ENCODE data around the gene REG4. TPM values are rescaled to one million over a fixed set of nuclear protein-coding genes. Genes with fewer than 3 reads are reported as not detected.

REG4 gene
- total RNA-seq, 2 experiments from 2014 or later: 0.62 to 0.67 TPM

DNA sequence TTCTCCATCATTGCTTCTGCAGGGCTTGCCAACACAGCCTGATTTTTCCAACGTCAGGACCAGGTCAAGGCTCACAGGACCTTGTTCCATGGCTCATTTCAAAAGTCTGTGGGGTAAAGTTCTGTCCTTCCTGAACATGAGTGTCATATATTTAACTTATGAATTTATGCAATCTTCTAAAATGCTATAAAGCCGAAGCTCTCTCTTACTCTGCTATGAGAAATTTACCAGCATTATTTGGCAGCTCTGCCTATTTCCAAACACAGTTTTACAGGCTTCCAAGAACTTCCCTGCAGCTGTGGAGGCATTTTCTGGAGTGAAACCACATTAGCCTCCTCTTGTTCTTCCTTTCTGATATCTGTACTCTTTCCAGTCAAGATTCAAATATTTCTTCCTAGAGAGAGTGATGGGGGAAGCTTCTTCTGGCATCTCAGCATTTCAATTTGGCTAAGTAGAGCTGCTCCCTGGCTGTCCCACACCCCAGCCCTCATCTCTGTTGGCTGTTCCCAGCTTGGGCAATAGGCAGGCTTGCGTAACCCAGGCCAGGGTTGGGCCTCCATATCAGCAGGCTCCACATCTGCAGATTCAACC is 27.0 kb downstream of the REG4 start:
- Mint-ChIP-seq H3K9me3 (no peaks in the 10 kb centered on the region), H3K4me1 (peaks cover 22% of the 10 kb centered on the region), H3K27me3 (peaks cover 54% of the 10 kb centered on the region), H3K4me3 (no peak overlapping the region), H3K36me3 (ENCODE audit: low read depth) (no peaks in the 10 kb centered on the region), H3K27ac (no peak overlapping the region)
- ChIA-PET POLR2A (no interaction called here), CTCF (interaction anchor here (1.1 kb wide), 1 partner anchor 10 kb away, joined by 4 read pairs; no protein-coding TSS in a partner anchor)
- no peak for DNase-seq

- CTCF ChIA-PET: interaction anchor here (1.1 to 1.4 kb wide), 2 partner anchors 9 to 25 kb away, joined by 4 read pairs; no protein-coding TSS in a partner anchor
- Mint-ChIP-seq H3K4me3 (no peak overlapping the region), H3K36me3 (ENCODE audit: low read depth) (no peaks in the 10 kb centered on the region), H3K4me1 (peaks cover 22% of the 10 kb centered on the region), H3K9me3 (no peaks in the 10 kb centered on the region), H3K27ac (no peak overlapping the region), H3K27me3 (peaks cover 51% of the 10 kb centered on the region)
- no peak for DNase-seq
- POLR2A ChIA-PET: no interaction called here
Measured at GRCh38 chr1:119783354-119784185, 27.7 kb downstream of the REG4 start.

GRCh38 chr1:119782631-119783325 is 28.5 kb downstream of the REG4 start:
- POLR2A ChIA-PET: no interaction called here
- peaks cover 22% of the 10 kb centered on the region for H3K4me1 Mint-ChIP-seq
- no peak overlapping the region for H3K4me3 Mint-ChIP-seq
- H3K9me3 Mint-ChIP-seq: no peaks in the 10 kb centered on the region
- H3K27me3 Mint-ChIP-seq: peaks cover 53% of the 10 kb centered on the region
- H3K27ac Mint-ChIP-seq: no peak overlapping the region
- no peak for DNase-seq
- CTCF ChIA-PET: interaction anchor here (0.7 to 1.4 kb wide), 2 partner anchors 19 to 26 kb away, joined by 3 to 4 read pairs; no protein-coding TSS in a partner anchor
- no peaks in the 10 kb centered on the region for H3K36me3 Mint-ChIP-seq (ENCODE audit: low read depth)

DNA sequence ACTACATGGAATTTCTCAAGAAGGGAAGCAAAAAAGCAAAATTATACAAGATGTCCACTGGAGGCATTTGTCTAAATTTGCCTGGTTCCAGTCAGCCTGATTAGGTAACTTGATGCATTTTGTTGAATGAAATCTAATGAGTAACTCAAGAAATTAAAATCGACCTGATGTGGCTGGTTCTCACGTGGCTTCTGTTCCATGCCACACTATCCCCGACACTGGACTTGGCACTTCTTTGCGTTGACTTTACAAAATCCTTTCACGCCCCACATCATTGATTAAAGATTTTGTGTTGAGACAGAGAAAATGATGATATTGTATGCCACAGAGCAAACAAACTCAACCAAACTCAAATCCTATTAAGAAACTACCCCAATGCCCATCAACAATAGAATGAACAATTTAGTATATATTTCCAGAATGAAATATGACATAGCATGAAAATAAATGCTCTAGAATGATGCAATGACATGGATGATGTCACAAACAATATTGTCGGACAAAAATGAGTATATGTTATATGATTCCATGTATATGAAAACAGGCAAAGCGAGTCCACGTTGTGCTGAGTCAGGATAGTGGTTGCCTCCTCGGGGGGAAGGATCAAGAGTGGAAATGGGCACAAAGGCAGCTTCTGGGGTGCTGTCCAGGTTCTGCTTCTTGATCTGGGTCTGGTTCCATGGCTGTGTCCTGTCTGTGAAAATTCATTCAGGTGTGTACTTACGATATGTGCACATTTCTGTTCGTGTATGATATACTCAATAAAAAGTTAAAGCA is 29.6 kb downstream of the REG4 start:
- H3K27me3 Mint-ChIP-seq: peaks cover 55% of the 10 kb centered on the region
- no peak for DNase-seq
- H3K36me3 Mint-ChIP-seq (ENCODE audit: low read depth): no peaks in the 10 kb centered on the region
- no peak overlapping the region for H3K27ac Mint-ChIP-seq
- ChIA-PET CTCF (no interaction called here), POLR2A (no interaction called here)
- no peaks in the 10 kb centered on the region for H3K9me3 Mint-ChIP-seq
- H3K4me1 Mint-ChIP-seq: peaks cover 16% of the 10 kb centered on the region
- no peak overlapping the region for H3K4me3 Mint-ChIP-seq

- DNase-seq: no peak
- ChIA-PET CTCF (interaction anchor here (0.7 to 1.1 kb wide), 2 partner anchors 16 to 21 kb away, joined by 3 to 4 read pairs; no protein-coding TSS in a partner anchor), POLR2A (no interaction called here)
- Mint-ChIP-seq H3K9me3 (no peaks in the 10 kb centered on the region), H3K27ac (no peak overlapping the region), H3K36me3 (ENCODE audit: low read depth) (no peaks in the 10 kb centered on the region), H3K4me3 (no peak overlapping the region), H3K27me3 (peaks cover 53% of the 10 kb centered on the region), H3K4me1 (peaks cover 8% of the 10 kb centered on the region)
Measured at GRCh38 chr1:119779869-119780356, 31.3 kb downstream of the REG4 start.

GRCh38 chr1:119778886-119779560 is 32.2 kb downstream of the REG4 start:
- H3K9me3 Mint-ChIP-seq: no peaks in the 10 kb centered on the region
- ChIA-PET CTCF (interaction anchor here (1.1 kb wide), 1 partner anchor 20 kb away, joined by 4 read pairs; no protein-coding TSS in a partner anchor), POLR2A (no interaction called here)

GRCh38 chr1:119778359-119778758 is 32.9 kb downstream of the REG4 start:
- Mint-ChIP-seq H3K9me3 (no peaks in the 10 kb centered on the region), H3K36me3 (ENCODE audit: low read depth) (no peaks in the 10 kb centered on the region), H3K4me3 (no peak overlapping the region), H3K4me1 (peaks cover 2% of the 10 kb centered on the region), H3K27ac (no peak overlapping the region), H3K27me3 (peaks cover 48% of the 10 kb centered on the region)
- CTCF ChIA-PET: no interaction called here
- POLR2A ChIA-PET: no interaction called here
- no peak for DNase-seq

More at GRCh38 chr1:119778886-119779560, 32.2 kb downstream of the REG4 start:
- no peak for DNase-seq
- peaks cover 49% of the 10 kb centered on the region for H3K27me3 Mint-ChIP-seq
- H3K4me3 Mint-ChIP-seq: no peak overlapping the region
- H3K4me1 Mint-ChIP-seq: peaks cover 8% of the 10 kb centered on the region
- no peak overlapping the region for H3K27ac Mint-ChIP-seq
- H3K36me3 Mint-ChIP-seq (ENCODE audit: low read depth): no peaks in the 10 kb centered on the region

GRCh38 chr1:119774746-119775490 is 36.3 kb downstream of the REG4 start:
- Mint-ChIP-seq H3K36me3 (ENCODE audit: low read depth) (no peaks in the 10 kb centered on the region), H3K4me3 (no peak overlapping the region), H3K27ac (no peak overlapping the region), H3K4me1 (no peaks in the 10 kb centered on the region), H3K9me3 (no peaks in the 10 kb centered on the region), H3K27me3 (peaks cover 24% of the 10 kb centered on the region)
- ChIA-PET CTCF (interaction anchor here (1.5 kb wide), 1 partner anchor 9 kb away, joined by 4 read pairs; no protein-coding TSS in a partner anchor), POLR2A (no interaction called here)
- DNase-seq: no peak

GRCh38 chr1:119773711-119774241 is 37.5 kb downstream of the REG4 start:
- DNase-seq: no peak
- ChIA-PET POLR2A (no interaction called here), CTCF (interaction anchor here (1.5 kb wide), 1 partner anchor 10 kb away, joined by 4 read pairs; no protein-coding TSS in a partner anchor)
- no peaks in the 10 kb centered on the region for H3K9me3 Mint-ChIP-seq
- no peak overlapping the region for H3K4me3 Mint-ChIP-seq
- no peaks in the 10 kb centered on the region for H3K36me3 Mint-ChIP-seq (ENCODE audit: low read depth)
- H3K27ac Mint-ChIP-seq: no peak overlapping the region
- H3K4me1 Mint-ChIP-seq: no peaks in the 10 kb centered on the region
- H3K27me3 Mint-ChIP-seq: peaks cover 19% of the 10 kb centered on the region

DNA sequence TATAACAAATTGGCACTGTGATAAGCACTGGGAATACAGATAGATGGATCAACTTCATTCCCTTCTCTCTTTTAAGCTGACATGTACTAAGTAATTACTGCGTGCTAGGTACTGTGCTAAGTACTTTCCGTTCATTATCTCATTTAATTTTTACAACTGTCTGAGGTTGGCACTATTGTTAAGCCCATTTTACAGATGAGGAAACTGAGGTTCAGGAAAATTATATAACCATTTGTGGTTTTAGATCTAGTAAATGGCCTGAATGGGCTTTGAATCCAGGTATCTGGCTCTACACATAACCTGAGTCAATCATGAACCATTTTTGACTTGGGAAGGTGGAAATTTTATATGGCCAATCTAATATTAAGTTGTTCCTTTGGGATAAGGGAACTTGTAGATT is 39.0 kb downstream of the REG4 start:
- no peak for DNase-seq
- H3K9me3 Mint-ChIP-seq: no peaks in the 10 kb centered on the region
- no peaks in the 10 kb centered on the region for H3K4me1 Mint-ChIP-seq
- ChIA-PET POLR2A (no interaction called here), CTCF (no interaction called here)
- peaks cover 26% of the 10 kb centered on the region for H3K27me3 Mint-ChIP-seq
- no peaks in the 10 kb centered on the region for H3K36me3 Mint-ChIP-seq (ENCODE audit: low read depth)
- no peak overlapping the region for H3K27ac Mint-ChIP-seq
- H3K4me3 Mint-ChIP-seq: no peak overlapping the region

DNA sequence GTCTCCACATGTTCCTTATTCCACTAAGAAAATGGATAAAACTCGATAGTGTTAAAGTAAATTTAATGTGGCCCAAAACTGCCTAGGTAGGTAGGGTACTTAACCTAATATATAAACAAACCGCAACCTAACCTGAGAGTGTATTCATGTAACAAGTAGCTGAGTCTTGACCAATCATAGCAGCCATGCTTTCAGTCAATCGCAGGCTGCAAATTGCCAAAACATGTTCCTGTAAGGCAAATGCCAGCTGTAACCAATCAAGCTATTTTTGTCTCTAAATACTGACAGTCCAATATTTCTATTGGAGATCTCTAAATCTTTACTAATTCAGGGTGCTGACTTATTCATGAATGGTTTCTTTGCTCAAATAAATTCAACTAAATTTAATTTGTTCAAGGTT is 39.5 kb downstream of the REG4 start:
- Mint-ChIP-seq H3K9me3 (no peaks in the 10 kb centered on the region), H3K36me3 (ENCODE audit: low read depth) (no peaks in the 10 kb centered on the region), H3K4me1 (no peaks in the 10 kb centered on the region), H3K4me3 (no peak overlapping the region), H3K27me3 (peaks cover 30% of the 10 kb centered on the region), H3K27ac (no peak overlapping the region)
- DNase-seq: no peak
- POLR2A ChIA-PET: no interaction called here
- CTCF ChIA-PET: no interaction called here
